Neuron (in vitro differentiated cells): ENCODE measurements around the gene MRPL47.
"Not testable (repeated sequence)": the region's sequence is repeated elsewhere in the genome, so short reads cannot be mapped to it uniquely, and the experiment has no call there.

Source experiments
- H2AFZ ChIP-seq: one replicate; pipeline ENCODE4 v1.6.1; 2013; ENCODE audit warnings: low read depth, mild to moderate bottlenecking, inconsistent platforms, low read length, moderate library complexity
- H3K27me3 ChIP-seq: one replicate; pipeline ENCODE4 v1.6.1; 2013; ENCODE audit warnings: low read length; ENCODE audit not compliant: insufficient read depth
- H3K36me3 ChIP-seq: one replicate; pipeline ENCODE4 v1.6.1; 2013; ENCODE audit warnings: low read length; ENCODE audit not compliant: insufficient read depth
- H3K4me1 ChIP-seq: one replicate; pipeline ENCODE4 v1.6.1; 2013; ENCODE audit warnings: low read length; ENCODE audit not compliant: insufficient read depth
- H3K4me3 ChIP-seq: 2 replicates; pipeline ENCODE4 v1.5.1; 2013; ENCODE audit warnings: mild to moderate bottlenecking, low read length, moderate library complexity
- H3K9me3 ChIP-seq: one replicate; pipeline ENCODE4 v1.6.1; 2013; ENCODE audit warnings: low read length

The MRPL47 gene

GRCh38 chr3:179604321-179605078, at the start of gene MRPL47, which contains the start of gene NDUFB5:
TSS of gene MRPL47 (minus strand) at chr3:179604638. CDS start at chr3:179604624, 14 bp downstream.
TSS of gene NDUFB5 (plus strand) at chr3:179604794. CDS start at chr3:179604816, 22 bp downstream.
- peak within 1 kb of the TSS; percentile 66 for H3K4me3 ChIP-seq
- H3K9me3 ChIP-seq, result no peaks in the 10 kb centered on the region
- H3K36me3 ChIP-seq, result peaks cover 40% of the 10 kb centered on the region
- H3K4me1 ChIP-seq, result peaks cover 9% of the 10 kb centered on the region
- no peaks in the 10 kb centered on the region for H3K27me3 ChIP-seq
- peak within 1 kb of the TSS; percentile 30 for H2AFZ ChIP-seq

GRCh38 chr3:179653096-179653797, 48.8 kb upstream of the MRPL47 start:
- Histone ChIP-seq H3K36me3 (no peaks in the 10 kb centered on the region), H2AFZ (peak overlapping the region; percentile 80), H3K4me3 (peak overlapping the region; percentile 99), H3K4me1 (peaks cover 14% of the 10 kb centered on the region), H3K27me3 (no peaks in the 10 kb centered on the region), H3K9me3 (no peaks in the 10 kb centered on the region)

GRCh38 chr3:179652447-179653095, 48.1 kb upstream of the MRPL47 start, which contains the start of gene USP13:
TSS of gene USP13 (plus strand) at chr3:179653040. CDS start at chr3:179653226, 186 bp downstream.
- Histone ChIP-seq H2AFZ (peak within 1 kb of the TSS; percentile 80), H3K27me3 (no peaks in the 10 kb centered on the region), H3K4me3 (peak within 1 kb of the TSS; percentile 99), H3K36me3 (no peaks in the 10 kb centered on the region), H3K4me1 (peaks cover 14% of the 10 kb centered on the region), H3K9me3 (no peaks in the 10 kb centered on the region)

- H3K27me3 ChIP-seq, result no peaks in the 10 kb centered on the region
- H2AFZ ChIP-seq, result peak overlapping the region; percentile 31
- peak overlapping the region; percentile 99 for H3K4me3 ChIP-seq
- peaks cover 14% of the 10 kb centered on the region for H3K4me1 ChIP-seq
- H3K36me3 ChIP-seq, result no peaks in the 10 kb centered on the region
- H3K9me3 ChIP-seq, result no peaks in the 10 kb centered on the region
Observed at GRCh38 chr3:179651687-179652446, 47.4 kb upstream of the MRPL47 start.

GRCh38 chr3:179646177-179646576, 41.7 kb upstream of the MRPL47 start:
- Histone ChIP-seq H3K4me3 (no peak overlapping the region), H3K9me3 (no peaks in the 10 kb centered on the region), H3K4me1 (no peaks in the 10 kb centered on the region), H2AFZ (no peak overlapping the region), H3K27me3 (no peaks in the 10 kb centered on the region), H3K36me3 (no peaks in the 10 kb centered on the region)

- not testable (repeated sequence) for H2AFZ ChIP-seq, H3K36me3 ChIP-seq
Observed at GRCh38 chr3:179643837-179644236, 39.4 kb upstream of the MRPL47 start.

GRCh38 chr3:179642871-179643270, 38.4 kb upstream of the MRPL47 start:
- Histone ChIP-seq H3K9me3 (no peaks in the 10 kb centered on the region), H3K4me1 (no peaks in the 10 kb centered on the region), H3K36me3 (no peaks in the 10 kb centered on the region), H3K27me3 (no peaks in the 10 kb centered on the region), H2AFZ (no peak overlapping the region), H3K4me3 (no peak overlapping the region)

More at GRCh38 chr3:179643837-179644236, 39.4 kb upstream of the MRPL47 start:
- not testable (repeated sequence) for H3K4me1 ChIP-seq, H3K4me3 ChIP-seq, H3K9me3 ChIP-seq, H3K27me3 ChIP-seq

- H3K36me3 ChIP-seq, result no peaks in the 10 kb centered on the region
- no peaks in the 10 kb centered on the region for H3K4me1 ChIP-seq
- H3K27me3 ChIP-seq, result no peaks in the 10 kb centered on the region
- H3K9me3 ChIP-seq, result no peaks in the 10 kb centered on the region
- no peak overlapping the region for H2AFZ ChIP-seq
- H3K4me3 ChIP-seq, result no peak overlapping the region
Observed at GRCh38 chr3:179640469-179640868, 36.0 kb upstream of the MRPL47 start.

GRCh38 chr3:179630753-179631451, 26.5 kb upstream of the MRPL47 start:
- H3K36me3 ChIP-seq, result peaks cover 1% of the 10 kb centered on the region
- no peaks in the 10 kb centered on the region for H3K4me1 ChIP-seq
- H3K27me3 ChIP-seq, result no peaks in the 10 kb centered on the region
- H3K4me3 ChIP-seq, result no peak overlapping the region
- no peaks in the 10 kb centered on the region for H3K9me3 ChIP-seq
- no peak overlapping the region for H2AFZ ChIP-seq

- H3K4me1 ChIP-seq, result no peaks in the 10 kb centered on the region
- no peak overlapping the region for H2AFZ ChIP-seq
- H3K4me3 ChIP-seq, result no peak overlapping the region
- H3K27me3 ChIP-seq, result no peaks in the 10 kb centered on the region
- peaks cover 48% of the 10 kb centered on the region for H3K36me3 ChIP-seq
- no peaks in the 10 kb centered on the region for H3K9me3 ChIP-seq
Observed at GRCh38 chr3:179624451-179624850, 20.0 kb upstream of the MRPL47 start.

GRCh38 chr3:179622023-179622422, 17.6 kb upstream of the MRPL47 start:
- no peak overlapping the region for H3K4me3 ChIP-seq
- no peaks in the 10 kb centered on the region for H3K9me3 ChIP-seq
- H3K36me3 ChIP-seq, result peaks cover 65% of the 10 kb centered on the region
- no peaks in the 10 kb centered on the region for H3K4me1 ChIP-seq
- H2AFZ ChIP-seq, result no peak overlapping the region
- H3K27me3 ChIP-seq, result no peaks in the 10 kb centered on the region
